Fibroblast of the aortic adventitia (primary cell): ENCODE data around the gene INPP4A. TPM values are rescaled to one million over a fixed set of nuclear protein-coding genes. Genes with fewer than 3 reads are reported as not detected.

ENCODE experiments used
- DNase-seq: peaks from one replicate; pipeline ENCODE4 v3.0.0-alpha.2; 2010; ENCODE audit warnings: low read depth
- H3K4me3 ChIP-seq: 2 replicates; pipeline ENCODE4 v1.5.1; 2011; ENCODE audit warnings: low read depth, mild to moderate bottlenecking, control low read depth, low read length, moderate library complexity
- CTCF ChIP-seq: IDR thresholded peaks from 2 replicates; pipeline ENCODE4 v1.5.1; 2011; ENCODE audit warnings: mild to moderate bottlenecking, low read length, control low read depth, inconsistent platforms; ENCODE audit not compliant: insufficient read depth
- total RNA-seq: library from RNA; depleted of rRNA; stranded (reverse); fragments of >200 nt; gene quantifications from 2 replicates; pipeline ENCODE4 v1.2.3, GENCODE V29; 2012; ENCODE audit warnings: low replicate concordance

The INPP4A gene
- total RNA-seq, 1 donor = 16.2 TPM

- no peak for TF ChIP-seq CTCF
- H3K4me3 ChIP-seq = no peak overlapping the region
- DNase-seq = no peak
These were observed 75.2 kb downstream of the INPP4A start for GRCh38 chr2:98519851-98520250.

GRCh38 chr2:98520806-98521205 is 76.1 kb downstream of the INPP4A start:
- no peak for DNase-seq
- TF ChIP-seq CTCF = no peak
- H3K4me3 ChIP-seq = no peak overlapping the region

DNA sequence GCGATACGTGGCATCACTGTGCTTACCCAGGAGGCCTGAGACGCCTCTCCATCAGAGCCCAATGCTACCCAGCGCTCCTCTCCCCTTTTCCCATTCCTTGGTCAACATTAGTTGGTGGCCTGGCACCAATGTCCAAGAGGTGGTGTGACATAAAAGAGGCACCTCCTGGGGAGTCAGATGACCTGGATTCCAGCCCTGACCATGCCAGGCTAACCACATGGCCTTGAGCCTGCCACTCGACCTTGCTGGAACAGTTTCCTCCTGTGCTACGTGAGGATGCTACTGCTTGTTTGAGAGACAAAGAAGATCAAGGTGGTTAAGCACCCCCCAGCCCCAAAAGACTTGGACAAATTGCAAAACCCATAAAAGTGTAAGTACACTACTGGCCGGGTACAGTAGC is 76.6 kb downstream of the INPP4A start:
- DNase-seq = no peak
- no peak overlapping the region for H3K4me3 ChIP-seq
- TF ChIP-seq CTCF = no peak

- TF ChIP-seq CTCF = no peak
- no peak overlapping the region for H3K4me3 ChIP-seq
- no peak for DNase-seq
These were observed 78.2 kb downstream of the INPP4A start for GRCh38 chr2:98522854-98523253.

DNA sequence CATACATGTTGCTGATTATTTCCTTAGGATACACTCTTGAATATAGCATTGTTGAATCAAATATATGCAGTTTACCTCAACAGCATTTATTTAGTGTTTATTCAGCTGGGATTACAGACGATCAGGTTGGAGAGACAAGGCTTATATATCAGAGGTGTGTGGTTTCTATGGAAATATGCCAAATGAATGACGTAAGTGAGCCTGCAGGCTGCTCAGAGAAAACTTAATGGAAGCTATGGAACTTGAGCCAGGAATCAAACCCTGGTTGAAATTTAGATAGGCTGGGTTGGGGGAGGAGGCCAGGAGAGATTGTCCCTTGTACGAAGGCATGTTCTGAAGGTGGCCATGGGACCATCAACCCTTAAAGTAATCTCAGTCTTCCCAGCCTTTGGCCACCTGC is 79.5 kb downstream of the INPP4A start:
- TF ChIP-seq CTCF = no peak
- no peak for DNase-seq

GRCh38 chr2:98528349-98528748 is 83.7 kb downstream of the INPP4A start:
- no peak for DNase-seq
- no peak overlapping the region for H3K4me3 ChIP-seq
- TF ChIP-seq CTCF = no peak

More for the DNA sequence above, 79.5 kb downstream of the INPP4A start:
- H3K4me3 ChIP-seq = no peak overlapping the region

GRCh38 chr2:98530114-98530513 is 85.5 kb downstream of the INPP4A start:
- TF ChIP-seq CTCF = no peak
- no peak overlapping the region for H3K4me3 ChIP-seq
- no peak for DNase-seq
